ENCODE results near the gene LRRC3C. TPM values are rescaled to one million over a fixed set of nuclear protein-coding genes. Genes with fewer than 3 reads are reported as not detected.
A peak's percentile ranks its signal among the peaks of the same experiment; 100 is the strongest.
"Not testable (repeated sequence)": the region's sequence is repeated elsewhere in the genome, so short reads cannot be mapped to it uniquely, and the experiment has no call there.

LRRC3C gene, protein sequence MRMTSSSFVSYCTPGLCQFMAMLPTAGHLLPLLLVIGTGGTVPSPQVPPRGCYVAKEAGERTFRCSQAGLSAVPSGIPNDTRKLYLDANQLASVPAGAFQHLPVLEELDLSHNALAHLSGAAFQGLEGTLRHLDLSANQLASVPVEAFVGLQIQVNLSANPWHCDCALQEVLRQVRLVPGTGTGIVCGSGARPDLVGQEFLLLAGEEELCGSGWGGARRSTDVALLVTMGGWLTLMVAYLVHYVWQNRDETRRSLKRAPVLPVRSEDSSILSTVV
- total RNA-seq (2014; rRNA removed; shearing (Covaris generic)) (not detected in 2 replicates), polyA plus RNA-seq (2016; fragmentation: Nextera tagmentation; extraction: Ambion mirVana) (not detected in 2 replicates)

DNA sequence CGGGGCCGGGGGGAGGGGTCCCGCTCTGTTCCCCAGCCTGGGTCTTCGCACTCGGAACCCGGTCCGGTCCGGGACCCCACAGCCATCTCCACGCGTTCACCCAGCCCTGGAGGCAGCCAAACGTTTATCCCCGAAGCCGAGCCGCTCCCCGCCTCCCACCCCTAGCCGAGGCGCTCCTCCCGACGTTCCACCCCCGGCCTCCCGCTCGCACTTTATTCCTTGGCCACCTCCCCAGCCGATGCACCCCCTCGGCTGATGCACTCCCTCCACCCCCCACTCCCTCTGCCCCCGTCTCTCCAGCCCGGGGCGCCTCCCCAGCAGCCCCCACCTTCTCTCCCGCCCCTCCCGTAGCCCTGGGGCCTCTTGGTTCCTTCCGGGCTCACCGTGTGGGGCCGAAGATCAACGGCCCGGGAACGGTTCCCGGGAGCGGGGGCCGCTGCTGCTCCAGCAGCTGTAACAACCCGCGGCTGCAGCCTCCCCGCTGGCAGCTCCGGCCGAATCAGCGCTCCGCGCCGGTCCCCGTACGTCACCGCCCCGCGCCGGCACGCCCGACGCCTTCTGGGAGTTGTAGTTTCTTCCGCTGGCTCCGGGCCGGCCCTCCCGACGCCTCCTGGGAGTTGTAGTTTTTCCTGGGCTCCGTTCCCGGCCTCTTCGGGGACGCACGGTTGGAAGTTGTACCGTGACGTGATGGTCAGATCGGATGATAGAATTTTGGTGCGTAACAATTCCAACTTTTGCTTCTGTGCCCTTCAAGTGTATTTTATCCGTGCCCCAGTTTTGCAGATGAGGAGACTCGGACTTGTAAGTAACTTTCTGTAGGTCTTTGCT, at the start of gene LRRC3C, which contains the start of gene ORMDL3:
LRRC3C (plus strand) TSS at position 632 of the 828 bp plus-strand sequence. CDS start 13,792 bp downstream, outside the sequence.
ORMDL3 (minus strand) TSS at position 501 of the 828 bp plus-strand sequence. CDS start 3,398 bp downstream, outside the sequence.
- peaks cover 55% of the 10 kb centered on the region for H3K4me1 ChIP-seq (ENCODE audit: insufficient read depth)

DNA sequence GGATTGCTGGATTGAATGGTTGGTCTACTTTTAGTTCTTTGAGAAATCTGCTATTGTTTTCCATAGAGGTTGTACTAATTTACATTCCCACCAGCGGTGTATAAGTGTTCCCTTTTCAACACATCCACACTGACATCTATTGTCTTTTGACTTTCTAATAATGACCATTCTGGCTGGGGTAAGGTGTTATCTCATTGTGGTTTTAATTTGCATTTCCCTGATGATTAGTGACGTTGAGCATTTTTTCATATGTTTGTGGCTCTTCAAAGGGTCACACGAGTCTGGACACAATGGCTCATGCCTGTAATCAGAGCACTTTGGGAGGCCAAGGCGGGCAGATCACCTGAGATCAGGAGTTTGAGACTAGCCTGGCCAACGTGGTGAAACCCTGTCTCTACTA, 41.4 kb upstream of the LRRC3C start:
- peaks cover 16% of the 10 kb centered on the region; the same call in 1 of the 2 replicates for H3K27me3 ChIP-seq (replicated peaks; ENCODE audit: insufficient read depth)
- H3K4me2 ChIP-seq (ENCODE audit: unreplicated experiment) = not testable (repeated sequence)
- WGBS, 2 experiments (ENCODE audit: low coverage in 1 of 2, low lambda C conversion rate in 2 of 2, missing lambda C conversion rate in 2 of 2) = 21 to 27% methylated on average over 5 of the region's 5 CpGs

More for the DNA sequence above, at the start of gene LRRC3C, which contains the start of gene ORMDL3:
- peak; percentile 96 for DNase-seq
- H3K4me2 ChIP-seq (ENCODE audit: unreplicated experiment) = peak within 1 kb of the TSS; percentile 91
- peaks cover 10% of the 10 kb centered on the region; the same call in 1 of the 2 replicates for H3K36me3 ChIP-seq (ENCODE audit: low read depth)
- in situ Hi-C loops (cut with MboI) = no loop called here
- H3F3A ChIP-seq (ENCODE audit: insufficient read depth) = peaks cover 31% of the 10 kb centered on the region
- H3K4me3 ChIP-seq = peak within 1 kb of the TSS; percentile 98
- TF ChIP-seq EZH2phosphoT487 (IDR thresholded peaks at IDR 0.05; ENCODE audit: insufficient read depth, low read depth) (no peak), EZH2 (IDR thresholded peaks at IDR 0.05; ENCODE audit: insufficient read depth, poor library complexity, severe bottlenecking) (no peak)
- peaks cover 49% of the 10 kb centered on the region for H3K79me2 ChIP-seq (ENCODE audit: insufficient read depth)
- H4K20me1 ChIP-seq (ENCODE audit: insufficient read depth) = no peaks in the 10 kb centered on the region
- WGBS, 2 experiments (ENCODE audit: low coverage in 1 of 2, low lambda C conversion rate in 2 of 2, missing lambda C conversion rate in 2 of 2) = 2% methylated on average over 33 to 72 of the region's 72 CpGs
- peak within 1 kb of the TSS; percentile 97 for H2AFZ ChIP-seq
- no peaks in the 10 kb centered on the region for H3K9me3 ChIP-seq (ENCODE audit: low read depth)
- H3K9me2 ChIP-seq (ENCODE audit: insufficient read depth) = no peaks in the 10 kb centered on the region
- peak within 1 kb of the TSS; percentile 93 for H3K27ac ChIP-seq
- H3K27me3 ChIP-seq (replicated peaks; ENCODE audit: insufficient read depth) = no peaks in the 10 kb centered on the region
- H3K9ac ChIP-seq = peak within 1 kb of the TSS; percentile 93

DNA sequence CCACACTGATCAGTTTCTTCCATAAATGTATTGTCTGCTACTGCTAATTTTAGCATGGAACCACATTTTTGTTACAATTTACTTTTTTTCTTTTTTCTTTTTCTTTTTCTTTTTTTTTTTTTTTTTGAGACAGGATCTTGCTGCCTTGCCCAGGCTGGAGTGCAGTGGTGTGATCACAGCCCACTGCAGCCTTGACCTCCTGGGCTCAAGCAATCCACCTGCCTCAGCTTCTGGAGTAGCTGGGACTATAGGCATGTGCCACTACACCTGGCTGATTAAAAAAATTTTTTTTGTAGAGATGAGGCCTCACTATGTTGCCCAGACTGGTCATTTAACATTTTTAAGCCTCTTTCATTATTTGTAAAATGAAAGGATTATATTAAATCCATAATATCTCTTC, 40.5 kb upstream of the LRRC3C start:
- Histone ChIP-seq H3K79me2 (ENCODE audit: insufficient read depth) (no peaks in the 10 kb centered on the region), H3K9me2 (ENCODE audit: insufficient read depth) (no peaks in the 10 kb centered on the region), H3F3A (ENCODE audit: insufficient read depth) (no peaks in the 10 kb centered on the region), H3K4me3 (no peak overlapping the region), H2AFZ (no peak overlapping the region), H3K36me3 (ENCODE audit: low read depth) (no peaks in the 10 kb centered on the region), H3K27me3 (replicated peaks; ENCODE audit: insufficient read depth) (peaks cover 23% of the 10 kb centered on the region; the same call in 1 of the 2 replicates), H3K9ac (no peak overlapping the region), H3K4me2 (ENCODE audit: unreplicated experiment) (no peak overlapping the region), H4K20me1 (ENCODE audit: insufficient read depth) (no peaks in the 10 kb centered on the region), H3K9me3 (ENCODE audit: low read depth) (no peaks in the 10 kb centered on the region), H3K27ac (no peak overlapping the region), H3K4me1 (ENCODE audit: insufficient read depth) (no peaks in the 10 kb centered on the region)
- in situ Hi-C loops (cut with MboI) = no loop called here
- no peak for DNase-seq
- TF ChIP-seq EZH2phosphoT487 (IDR thresholded peaks at IDR 0.05; ENCODE audit: insufficient read depth, low read depth) (no peak), EZH2 (IDR thresholded peaks at IDR 0.05; ENCODE audit: insufficient read depth, poor library complexity, severe bottlenecking) (no peak)

More for the DNA sequence above, 41.4 kb upstream of the LRRC3C start:
- DNase-seq; H3F3A ChIP-seq (ENCODE audit: insufficient read depth); H3K27ac ChIP-seq; H3K9me3 ChIP-seq (ENCODE audit: low read depth); H3K9ac ChIP-seq; H3K4me1 ChIP-seq (ENCODE audit: insufficient read depth); in situ Hi-C loops (cut with MboI); H3K79me2 ChIP-seq (ENCODE audit: insufficient read depth); H4K20me1 ChIP-seq (ENCODE audit: insufficient read depth); H3K36me3 ChIP-seq (ENCODE audit: low read depth); H3K4me3 ChIP-seq; H2AFZ ChIP-seq; H3K9me2 ChIP-seq (ENCODE audit: insufficient read depth): not testable (repeated sequence)

DNA sequence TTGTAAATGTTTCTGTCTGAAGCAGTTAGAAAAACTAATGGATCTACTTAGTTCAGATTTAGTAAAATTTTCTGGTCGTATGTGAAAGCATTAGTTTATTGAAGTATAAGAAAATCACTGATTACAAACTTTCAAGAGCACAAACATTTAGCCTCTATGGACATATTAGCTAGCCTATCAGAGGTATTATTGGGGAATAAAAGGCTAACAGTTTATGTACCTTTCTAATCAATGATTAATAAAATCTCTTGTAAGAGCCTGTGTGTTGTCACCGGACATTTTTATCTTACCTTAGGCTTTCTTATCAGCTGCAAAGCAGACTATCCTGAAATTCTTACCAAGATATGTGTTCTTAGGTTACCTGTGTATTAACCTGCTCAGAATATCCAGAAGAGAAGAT, 38.3 kb upstream of the LRRC3C start:
- in situ Hi-C loops (cut with MboI) = no loop called here
- Histone ChIP-seq H2AFZ (no peak overlapping the region), H3K4me3 (no peak overlapping the region)

More for the DNA sequence above, 38.3 kb upstream of the LRRC3C start:
- no peak overlapping the region for H3K27ac ChIP-seq
- 2% methylated on average over 2 of the region's 2 CpGs for WGBS, 2 experiments (ENCODE audit: low coverage in 1 of 2, low lambda C conversion rate in 2 of 2, missing lambda C conversion rate in 2 of 2)
- H3K9ac ChIP-seq = no peak overlapping the region
- no peak for DNase-seq
- TF ChIP-seq EZH2 (IDR thresholded peaks at IDR 0.05; ENCODE audit: insufficient read depth, poor library complexity, severe bottlenecking) = no peak
- TF ChIP-seq EZH2phosphoT487 (IDR thresholded peaks at IDR 0.05; ENCODE audit: insufficient read depth, low read depth) = no peak
- no peaks in the 10 kb centered on the region for H3F3A ChIP-seq (ENCODE audit: insufficient read depth)
- no peaks in the 10 kb centered on the region for H4K20me1 ChIP-seq (ENCODE audit: insufficient read depth)
- no peaks in the 10 kb centered on the region for H3K4me1 ChIP-seq (ENCODE audit: insufficient read depth)
- H3K9me3 ChIP-seq (ENCODE audit: low read depth) = no peaks in the 10 kb centered on the region
- H3K36me3 ChIP-seq (ENCODE audit: low read depth) = no peaks in the 10 kb centered on the region
- no peaks in the 10 kb centered on the region for H3K9me2 ChIP-seq (ENCODE audit: insufficient read depth)
- H3K4me2 ChIP-seq (ENCODE audit: unreplicated experiment) = no peak overlapping the region
- H3K27me3 ChIP-seq (replicated peaks; ENCODE audit: insufficient read depth) = peaks cover 32% of the 10 kb centered on the region
- no peaks in the 10 kb centered on the region for H3K79me2 ChIP-seq (ENCODE audit: insufficient read depth)

Data from GM23248 (cell line).